HEK293T (cell line): Measurements from ENCODE around the gene STK16.
A peak's percentile ranks its signal among the peaks of the same experiment; 100 is the strongest.

ENCODE experiments used
- CTCF ChIA-PET: fragments of 350-600 bp; formaldehyde crosslinking; extraction: SDS; loops from one replicate; lab custom pipeline; 2021; ENCODE audit warnings: antibody characterized with exemption, inconsistent platforms; lab: Yijun Ruan, JAX
- POLR2A ChIA-PET: fragments of 350-600 bp; formaldehyde crosslinking; extraction: SDS; loops from one replicate; lab custom pipeline; 2020; ENCODE audit warnings: antibody characterized with exemption, inconsistent platforms; lab: Yijun Ruan, JAX
- DNase-seq: peaks from one replicate; pipeline ENCODE4 v3.0.0; 2012; ENCODE audit warnings: mixed read lengths; ENCODE audit errors: extremely low spot score
- ARNT ChIP-seq: fragments of 450-650 bp; IDR thresholded peaks from 2 replicates; pipeline ENCODE4 v1.6.1; 2017; ENCODE audit warnings: mild to moderate bottlenecking
- BHLHE40 ChIP-seq: fragments of 450-650 bp; IDR thresholded peaks from 2 replicates; pipeline ENCODE4 v1.6.1; 2016; ENCODE audit warnings: mild to moderate bottlenecking, moderate library complexity, borderline replicate concordance
- CTBP1 ChIP-seq: fragments of 450-650 bp; IDR thresholded peaks from 2 replicates; pipeline ENCODE4 v1.6.1; 2016; ENCODE audit warnings: borderline replicate concordance
- ELF4 ChIP-seq: fragments of 450-650 bp; IDR thresholded peaks from 2 replicates; pipeline ENCODE4 v1.6.1; 2017; ENCODE audit warnings: antibody characterized with exemption
- FOXA1 ChIP-seq: fragments of 450-650 bp; IDR thresholded peaks from 2 replicates; pipeline ENCODE4 v1.6.1; 2016; ENCODE audit warnings: mild to moderate bottlenecking
- FOXK2 ChIP-seq: fragments of 450-650 bp; IDR thresholded peaks from 2 replicates; pipeline ENCODE4 v1.6.1; 2016; ENCODE audit warnings: mild to moderate bottlenecking
- FOXM1 ChIP-seq: fragments of 450-650 bp; IDR thresholded peaks from 2 replicates; pipeline ENCODE4 v1.6.1; 2017; ENCODE audit warnings: mild to moderate bottlenecking, borderline replicate concordance
- HDGF ChIP-seq: fragments of 450-650 bp; IDR thresholded peaks from 2 replicates; pipeline ENCODE4 v1.6.1; 2017; ENCODE audit warnings: antibody characterized with exemption, borderline replicate concordance
- L3MBTL2 ChIP-seq: fragments of 450-650 bp; conservative IDR thresholded peaks from 2 replicates; pipeline ENCODE4 v1.6.1; 2016; ENCODE audit warnings: mild to moderate bottlenecking
- LEF1 ChIP-seq: fragments of 450-650 bp; IDR thresholded peaks from 2 replicates; pipeline ENCODE4 v1.6.1; 2017; ENCODE audit warnings: mild to moderate bottlenecking, borderline replicate concordance
- NFRKB ChIP-seq: fragments of 450-650 bp; IDR thresholded peaks from 2 replicates; pipeline ENCODE4 v1.6.1; 2016; ENCODE audit warnings: mild to moderate bottlenecking, moderate library complexity
- PKNOX1 ChIP-seq: fragments of 450-650 bp; IDR thresholded peaks from 2 replicates; pipeline ENCODE4 v1.6.1; 2016
- SP1 ChIP-seq: fragments of 450-650 bp; IDR thresholded peaks from 2 replicates; pipeline ENCODE4 v1.6.1; 2017
- SUZ12 ChIP-seq: fragments of 450-650 bp; IDR thresholded peaks from 2 replicates; pipeline ENCODE4 v1.6.1; 2016; ENCODE audit warnings: mild to moderate bottlenecking
- TARDBP ChIP-seq: fragments of 450-650 bp; IDR thresholded peaks from 2 replicates; pipeline ENCODE4 v1.6.1; 2016
- ZNF384 ChIP-seq: fragments of 450-650 bp; IDR thresholded peaks from 2 replicates; pipeline ENCODE4 v1.6.1; 2016

Gene STK16

GRCh38 chr2:219225350-219225749 lies 19.9 kb upstream of the STK16 start:
- CTCF ChIA-PET, result no interaction called here

GRCh38 chr2:219228041-219228910 lies 17.0 kb upstream of the STK16 start:
- no peak for TF ChIP-seq LEF1
- TF ChIP-seq PKNOX1, result no peak
- no peak for DNase-seq
- CTCF ChIA-PET, result interaction anchor here (0.5 to 1.2 kb wide), 3 partner anchors 11 to 17 kb away, joined by 3 read pairs; no protein-coding TSS in a partner anchor
- POLR2A ChIA-PET, result interaction anchor here (1.0 to 2.7 kb wide), 5 partner anchors 9 to 67 kb away, joined by 3 to 27 read pairs (median 10); partner anchors contain the start of genes ABCB6, CNPPD1, GLB1L and STK16

More at GRCh38 chr2:219225350-219225749, 19.9 kb upstream of the STK16 start:
- no peak for DNase-seq
- POLR2A ChIA-PET, result interaction anchor here (1.8 kb wide), 1 partner anchor 20 kb away, joined by 10 read pairs; the partner anchor contains the start of genes GLB1L and STK16
- TF ChIP-seq FOXA1, result no peak

DNA sequence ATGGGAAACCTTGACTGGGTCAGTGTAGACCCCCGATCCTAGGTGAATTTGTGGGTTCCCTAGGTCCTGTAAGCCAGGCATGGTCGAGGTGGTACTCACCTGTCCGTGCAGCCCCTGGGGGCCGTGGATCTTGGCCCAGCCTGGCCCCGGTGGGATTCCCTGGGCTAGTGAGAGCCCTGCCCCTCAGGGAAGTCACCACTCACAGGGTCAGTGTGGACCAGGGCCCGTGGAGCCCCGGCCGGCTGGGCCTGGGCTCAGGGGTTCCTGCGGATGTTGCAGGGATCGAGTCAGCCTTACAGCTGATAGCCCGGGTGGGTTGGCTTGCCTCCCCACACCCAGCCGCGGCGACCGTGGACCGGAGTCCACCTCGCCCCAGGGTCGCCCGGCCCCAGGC lies 16.4 kb upstream of the STK16 start:
- CTCF ChIA-PET, result interaction anchor here (0.5 to 1.5 kb wide), 3 partner anchors 10 to 66 kb away, joined by 3 to 4 read pairs (median 3); no protein-coding TSS in a partner anchor

DNA sequence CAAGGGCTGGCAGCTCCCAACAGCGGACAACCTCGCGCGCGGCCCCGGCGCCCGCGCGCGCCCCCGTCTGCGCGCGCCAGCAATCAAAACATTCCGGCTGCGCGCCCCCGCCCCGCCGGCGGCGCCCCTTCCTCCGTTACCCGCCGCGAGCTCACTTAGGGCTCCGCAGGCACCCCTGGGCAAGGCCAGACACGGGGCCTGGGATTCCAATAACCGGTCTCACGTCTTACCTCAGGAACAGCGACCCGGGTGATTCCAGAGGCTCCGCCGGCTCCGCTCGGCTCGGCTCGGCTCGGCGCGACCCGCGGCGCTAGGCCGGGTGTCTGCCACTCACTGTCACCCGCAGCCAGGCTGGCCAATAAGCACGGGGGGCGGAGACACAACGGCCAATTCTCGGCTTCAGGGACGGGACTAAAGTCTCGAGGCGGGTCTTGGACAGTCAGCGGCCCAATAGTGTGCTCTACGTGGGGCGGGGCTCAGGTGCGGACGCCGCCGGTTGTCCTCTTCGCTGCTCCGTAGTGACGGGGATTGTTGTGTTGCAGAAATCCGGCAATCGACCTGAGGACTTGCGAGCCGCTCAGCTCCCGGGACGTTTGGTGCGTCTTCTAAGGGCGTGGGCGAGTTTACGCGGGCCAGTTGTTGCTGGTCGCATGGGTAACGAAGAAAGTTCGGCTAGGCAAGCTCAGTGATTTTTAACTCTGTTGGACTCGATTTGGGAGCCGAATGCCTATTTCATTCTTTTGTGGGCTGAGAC lies 15.8 kb upstream of the STK16 start, which contains the start of the genes ANKZF1 and ATG9A:
TSS of gene ANKZF1 (plus strand) at position 502 of the 754 bp plus-strand sequence. CDS start 452 bp downstream, outside the sequence.
TSS of gene ATG9A (minus strand) at position 332 of the 754 bp plus-strand sequence. CDS start 1,612 bp downstream, outside the sequence.
- TF ChIP-seq FOXM1, result no peak
- TF ChIP-seq PKNOX1, result peak; percentile 100
- TF ChIP-seq SP1, result peak; percentile 67
- ChIA-PET CTCF (interaction anchor here (0.5 to 1.5 kb wide), 3 partner anchors 9 to 65 kb away, joined by 3 to 4 read pairs (median 3); no protein-coding TSS in a partner anchor), POLR2A (interaction anchor here (0.7 to 2.7 kb wide), 9 partner anchors 8 to 66 kb away, joined by 3 to 27 read pairs (median 6); partner anchors contain the start of genes ABCB6, CNPPD1, GLB1L and STK16)
- peak; percentile 98 for DNase-seq

More for the DNA sequence above, 16.4 kb upstream of the STK16 start:
- TF ChIP-seq ZNF384 (no peak), LEF1 (no peak), CTBP1 (no peak), FOXK2 (no peak)
- POLR2A ChIA-PET, result interaction anchor here (1.2 to 2.7 kb wide), 6 partner anchors 9 to 66 kb away, joined by 3 to 27 read pairs (median 8); partner anchors contain the start of genes ABCB6, CNPPD1, GLB1L and STK16
- no peak for DNase-seq

- ChIA-PET CTCF (interaction anchor here (0.7 to 1.5 kb wide), 2 partner anchors 65 to 236 kb away, joined by 3 to 4 read pairs; no protein-coding TSS in a partner anchor), POLR2A (interaction anchor here (0.7 to 2.7 kb wide), 8 partner anchors 8 to 54 kb away, joined by 3 to 27 read pairs (median 6); partner anchors contain the start of genes ABCB6, CNPPD1, GLB1L and STK16)
- peak; percentile 47 for DNase-seq
- TF ChIP-seq L3MBTL2 (peak; percentile 46), LEF1 (no peak), FOXK2 (no peak), SUZ12 (no peak), NFRKB (no peak)
Measured at GRCh38 chr2:219230059-219230540, 15.2 kb upstream of the STK16 start.

- POLR2A ChIA-PET, result interaction anchor here (1.6 kb wide), 1 partner anchor 10 kb away, joined by 5 read pairs; the partner anchor contains the start of genes GLB1L and STK16
- CTCF ChIA-PET, result no interaction called here
- TF ChIP-seq L3MBTL2 (no peak), FOXK2 (no peak), PKNOX1 (no peak), SP1 (no peak), HDGF (no peak), FOXM1 (no peak), ARNT (no peak), FOXA1 (no peak), ZNF384 (no peak), SUZ12 (no peak), BHLHE40 (no peak), NFRKB (no peak), TARDBP (no peak), CTBP1 (no peak), LEF1 (no peak), ELF4 (no peak)
Measured at GRCh38 chr2:219234331-219234730, 10.9 kb upstream of the STK16 start.

More at GRCh38 chr2:219234331-219234730, 10.9 kb upstream of the STK16 start:
- DNase-seq, result no peak
